Body of pancreas (tissue), 4 donors: ENCODE measurements around the gene KIAA2012.

Experiments
- POLR2A ChIP-seq, 3 donors: fragments of 450-650 bp; IDR thresholded peaks; one replicate each; pipeline ENCODE4 v1.6.1; 2016; ENCODE audit warnings: antibody characterized with exemption in 3 of 3, mild to moderate bottlenecking in 2 of 3
- TF ChIP-seq, protein P1 (sequence below), 7 experiments: fragments of 450-650 bp in 4 of 7; fragments of 200-600 bp in 3 of 7; sonication (generic) in 3 of 7; IDR thresholded peaks; one replicate each; pipeline ENCODE4 v1.5.1; 2016 to 2019; ENCODE audit warnings: antibody characterized with exemption in 7 of 7

GRCh38 chr2:202071107-202071506 is 1.9 kb upstream of the KIAA2012 start:
- TF ChIP-seq, protein P1, sequence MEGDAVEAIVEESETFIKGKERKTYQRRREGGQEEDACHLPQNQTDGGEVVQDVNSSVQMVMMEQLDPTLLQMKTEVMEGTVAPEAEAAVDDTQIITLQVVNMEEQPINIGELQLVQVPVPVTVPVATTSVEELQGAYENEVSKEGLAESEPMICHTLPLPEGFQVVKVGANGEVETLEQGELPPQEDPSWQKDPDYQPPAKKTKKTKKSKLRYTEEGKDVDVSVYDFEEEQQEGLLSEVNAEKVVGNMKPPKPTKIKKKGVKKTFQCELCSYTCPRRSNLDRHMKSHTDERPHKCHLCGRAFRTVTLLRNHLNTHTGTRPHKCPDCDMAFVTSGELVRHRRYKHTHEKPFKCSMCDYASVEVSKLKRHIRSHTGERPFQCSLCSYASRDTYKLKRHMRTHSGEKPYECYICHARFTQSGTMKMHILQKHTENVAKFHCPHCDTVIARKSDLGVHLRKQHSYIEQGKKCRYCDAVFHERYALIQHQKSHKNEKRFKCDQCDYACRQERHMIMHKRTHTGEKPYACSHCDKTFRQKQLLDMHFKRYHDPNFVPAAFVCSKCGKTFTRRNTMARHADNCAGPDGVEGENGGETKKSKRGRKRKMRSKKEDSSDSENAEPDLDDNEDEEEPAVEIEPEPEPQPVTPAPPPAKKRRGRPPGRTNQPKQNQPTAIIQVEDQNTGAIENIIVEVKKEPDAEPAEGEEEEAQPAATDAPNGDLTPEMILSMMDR (IDR thresholded peaks at IDR 0.05), result no peak
- no peak for TF ChIP-seq POLR2A (IDR thresholded peaks at IDR 0.05)
